HL-60 (cell line): ENCODE results near the gene CTNNA2.

Source experiments
- DNase-seq, 2 experiments: peaks; one replicate each; pipeline ENCODE4 v3.0.0-alpha.2; 2010 to 2020; ENCODE audit warnings: low read depth in 1 of 2, low spot score in 1 of 2
- H3K27ac ChIP-seq: fragments of 250-450 bp; sonication (Bioruptor Pico); replicated peaks from 2 replicates; pipeline ENCODE4 v1.5.1; 2020; ENCODE audit warnings: mild to moderate bottlenecking, moderate library complexity
- H3K27me3 ChIP-seq: fragments of 250-450 bp; sonication (Bioruptor Pico); 2 replicates; pipeline ENCODE4 v1.5.1; 2021; ENCODE audit warnings: mild to moderate bottlenecking, moderate library complexity; ENCODE audit not compliant: insufficient read depth, poor library complexity, severe bottlenecking
- H3K4me3 ChIP-seq: replicated peaks from 2 replicates; pipeline ENCODE4 v1.5.1; 2011; ENCODE audit warnings: mild to moderate bottlenecking, control low read depth, low read length; ENCODE audit not compliant: insufficient read depth
- CTCF ChIP-seq: IDR thresholded peaks from one replicate; pipeline ENCODE4 v1.5.1; 2011; ENCODE audit warnings: low read length, control low read depth, inconsistent platforms; ENCODE audit not compliant: insufficient read depth
- GABPA ChIP-seq: IDR thresholded peaks from 2 replicates; pipeline ENCODE4 v1.6.1; 2012; ENCODE audit warnings: low read depth
- POLR2AphosphoS5 ChIP-seq: IDR thresholded peaks from 2 replicates; pipeline ENCODE4 v1.6.1; 2012; ENCODE audit warnings: low read depth
- SPI1 ChIP-seq: IDR thresholded peaks from 2 replicates; pipeline ENCODE4 v1.6.1; 2012; ENCODE audit warnings: low read depth, mild to moderate bottlenecking, borderline replicate concordance
- TF ChIP-seq, protein P1 (sequence below): IDR thresholded peaks from 2 replicates; pipeline ENCODE4 v1.6.1; 2012; ENCODE audit warnings: low read depth; ENCODE audit not compliant: insufficient replicate concordance

Gene CTNNA2

DNA sequence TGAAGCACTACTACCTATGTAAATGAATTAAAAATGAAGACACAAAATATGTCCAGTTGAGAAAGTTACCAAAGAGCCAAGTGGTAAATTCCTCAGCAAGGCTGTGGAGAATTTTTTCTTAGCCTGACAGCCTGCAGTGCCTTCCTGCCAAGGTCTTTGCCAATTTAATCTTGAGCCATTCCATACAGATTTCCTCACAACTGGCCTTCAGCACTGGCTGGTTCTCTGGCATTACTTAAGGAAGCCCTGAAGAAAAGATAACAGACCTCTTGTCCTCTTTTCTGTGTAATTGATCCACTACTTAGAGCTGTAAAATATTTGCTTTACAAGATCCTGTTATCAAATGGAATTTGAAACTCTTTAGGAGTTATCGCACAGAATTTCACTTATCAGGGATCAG, 1125.9 kb downstream of the CTNNA2 start:
- TF ChIP-seq POLR2AphosphoS5 (no peak), CTCF (no peak), SPI1 (no peak)
- no peak overlapping the region for H3K27ac ChIP-seq
- no peaks in the 10 kb centered on the region for H3K27me3 ChIP-seq
- H3K4me3 ChIP-seq: no peak overlapping the region
- no peak for DNase-seq

DNA sequence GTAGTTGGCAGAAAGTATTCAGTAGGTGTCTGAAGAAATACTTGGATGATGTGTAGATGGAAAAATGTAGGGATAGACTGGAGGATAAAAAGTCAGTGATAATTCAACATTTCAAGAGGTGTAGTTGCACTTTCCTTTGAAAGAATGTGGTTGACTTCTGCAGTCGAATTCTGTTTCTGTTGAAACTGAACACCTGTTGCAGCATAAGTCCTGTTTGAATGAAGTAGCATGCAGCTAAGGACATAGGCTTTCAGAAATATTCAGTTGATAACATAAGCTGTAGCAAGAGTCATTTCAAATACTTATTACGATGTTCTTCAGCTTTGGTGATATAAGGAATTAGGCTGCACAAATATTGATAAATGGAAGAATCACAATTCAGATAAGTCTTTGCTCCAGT, 1129.6 kb downstream of the CTNNA2 start:
- H3K27me3 ChIP-seq: no peaks in the 10 kb centered on the region
- DNase-seq: no peak
- H3K4me3 ChIP-seq: no peak overlapping the region
- TF ChIP-seq, protein P1, sequence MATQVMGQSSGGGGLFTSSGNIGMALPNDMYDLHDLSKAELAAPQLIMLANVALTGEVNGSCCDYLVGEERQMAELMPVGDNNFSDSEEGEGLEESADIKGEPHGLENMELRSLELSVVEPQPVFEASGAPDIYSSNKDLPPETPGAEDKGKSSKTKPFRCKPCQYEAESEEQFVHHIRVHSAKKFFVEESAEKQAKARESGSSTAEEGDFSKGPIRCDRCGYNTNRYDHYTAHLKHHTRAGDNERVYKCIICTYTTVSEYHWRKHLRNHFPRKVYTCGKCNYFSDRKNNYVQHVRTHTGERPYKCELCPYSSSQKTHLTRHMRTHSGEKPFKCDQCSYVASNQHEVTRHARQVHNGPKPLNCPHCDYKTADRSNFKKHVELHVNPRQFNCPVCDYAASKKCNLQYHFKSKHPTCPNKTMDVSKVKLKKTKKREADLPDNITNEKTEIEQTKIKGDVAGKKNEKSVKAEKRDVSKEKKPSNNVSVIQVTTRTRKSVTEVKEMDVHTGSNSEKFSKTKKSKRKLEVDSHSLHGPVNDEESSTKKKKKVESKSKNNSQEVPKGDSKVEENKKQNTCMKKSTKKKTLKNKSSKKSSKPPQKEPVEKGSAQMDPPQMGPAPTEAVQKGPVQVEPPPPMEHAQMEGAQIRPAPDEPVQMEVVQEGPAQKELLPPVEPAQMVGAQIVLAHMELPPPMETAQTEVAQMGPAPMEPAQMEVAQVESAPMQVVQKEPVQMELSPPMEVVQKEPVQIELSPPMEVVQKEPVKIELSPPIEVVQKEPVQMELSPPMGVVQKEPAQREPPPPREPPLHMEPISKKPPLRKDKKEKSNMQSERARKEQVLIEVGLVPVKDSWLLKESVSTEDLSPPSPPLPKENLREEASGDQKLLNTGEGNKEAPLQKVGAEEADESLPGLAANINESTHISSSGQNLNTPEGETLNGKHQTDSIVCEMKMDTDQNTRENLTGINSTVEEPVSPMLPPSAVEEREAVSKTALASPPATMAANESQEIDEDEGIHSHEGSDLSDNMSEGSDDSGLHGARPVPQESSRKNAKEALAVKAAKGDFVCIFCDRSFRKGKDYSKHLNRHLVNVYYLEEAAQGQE: no peak
- TF ChIP-seq CTCF (no peak), GABPA (no peak), POLR2AphosphoS5 (no peak), SPI1 (no peak)
- no peak overlapping the region for H3K27ac ChIP-seq

- TF ChIP-seq GABPA: no peak
- TF ChIP-seq SPI1: no peak
- TF ChIP-seq, protein P1: no peak
- TF ChIP-seq POLR2AphosphoS5: no peak
- TF ChIP-seq CTCF: no peak
Measured at GRCh38 chr2:80643598-80643997, 1130.7 kb downstream of the CTNNA2 start.

GRCh38 chr2:80651435-80651834, 1138.6 kb downstream of the CTNNA2 start:
- Histone ChIP-seq H3K27me3 (no peaks in the 10 kb centered on the region), H3K4me3 (no peak overlapping the region), H3K27ac (no peak overlapping the region)
- no peak for DNase-seq
- TF ChIP-seq CTCF: no peak

More at GRCh38 chr2:80643598-80643997, 1130.7 kb downstream of the CTNNA2 start:
- H3K27me3 ChIP-seq: no peaks in the 10 kb centered on the region
- H3K27ac ChIP-seq: no peak overlapping the region
- DNase-seq: no peak
- no peak overlapping the region for H3K4me3 ChIP-seq
